Tibial nerve (tissue), 4 donors: ENCODE data around the gene PTPN22.

ENCODE experiments used
- CTCF ChIP-seq, 5 experiments: fragments of 200-600 bp in 3 of 5; fragments of 450-650 bp in 2 of 5; sonication (generic) in 3 of 5; IDR thresholded peaks; one replicate each; pipeline ENCODE4 v1.5.1; 2016 to 2019; ENCODE audit warnings: antibody characterized with exemption in 5 of 5, mild to moderate bottlenecking in 3 of 5, moderate library complexity in 2 of 5
- EP300 ChIP-seq, 2 donors: sonication (generic); formaldehyde crosslinking; IDR thresholded peaks; one replicate each; pipeline ENCODE4 v1.6.1; 2017; ENCODE audit warnings: antibody characterized with exemption in 2 of 2, mild to moderate bottlenecking in 1 of 2
- POLR2A ChIP-seq, 2 donors: fragments of 450-650 bp; IDR thresholded peaks; one replicate each; pipeline ENCODE4 v1.6.1; 2017; ENCODE audit warnings: antibody characterized with exemption in 2 of 2, mild to moderate bottlenecking in 2 of 2, moderate library complexity in 2 of 2

- no peak for TF ChIP-seq POLR2A (IDR thresholded peaks at IDR 0.05)
- no peak for TF ChIP-seq CTCF (IDR thresholded peaks at IDR 0.05)
- no peak for TF ChIP-seq EP300 (IDR thresholded peaks at IDR 0.05)
Observed at GRCh38 chr1:113905435-113905861, 33.9 kb upstream of the PTPN22 start.
